Colonic mucosa (tissue), 4 donors: ENCODE measurements around the gene ERN1. TPM values are rescaled to one million over a fixed set of nuclear protein-coding genes. Genes with fewer than 3 reads are reported as not detected.
"Not testable (repeated sequence)": the region's sequence is repeated elsewhere in the genome, so short reads cannot be mapped to it uniquely, and the experiment has no call there.

Experiments
- DNase-seq: peaks from one replicate; pipeline ENCODE4 v3.0.0-alpha.2; 2020
- H3K27ac ChIP-seq: fragments of 200-600 bp; one replicate; pipeline ENCODE4 v1.8.0; 2021
- H3K27me3 ChIP-seq: fragments of 200-600 bp; one replicate; pipeline ENCODE4 v1.8.0; 2021
- H3K36me3 ChIP-seq: fragments of 200-600 bp; one replicate; pipeline ENCODE4 v1.8.0; 2021
- H3K4me1 ChIP-seq: fragments of 200-600 bp; one replicate; pipeline ENCODE4 v1.8.0; 2021; ENCODE audit warnings: mild to moderate bottlenecking
- H3K4me3 ChIP-seq: fragments of 200-600 bp; one replicate; pipeline ENCODE4 v1.8.0; 2021
- H3K9ac ChIP-seq, 2 donors: one replicate each; pipeline ENCODE4 v1.7.0; 2013; ENCODE audit warnings: control low read depth in 2 of 2, low read depth in 2 of 2, low read length in 2 of 2
- H3K9me3 ChIP-seq: fragments of 200-600 bp; one replicate; pipeline ENCODE4 v1.8.0; 2021
- CTCF ChIP-seq: fragments of 200-600 bp; IDR thresholded peaks from one replicate; pipeline ENCODE4 v1.8.0; 2022; ENCODE audit warnings: antibody characterized with exemption, mild to moderate bottlenecking
- intact Hi-C: fragments of 100-400 bp; cut with DNase I; formaldehyde crosslinking; loops from one replicate; pipeline ENCODE4 v1.14.1; 2022
- total RNA-seq, 2 donors: library from RNA; stranded (reverse); fragmentation: NEBNext Ultra II Directional in 1 of 2; extraction: Animal tissue kit (Norgen Biotek cat#: 25700) in 1 of 2; gene quantifications; one replicate each; pipeline ENCODE4 v1.2.1, GENCODE V29; 2021
- donor health status: healthy.
- donor health status: DM: no; HTN: no; CAD: no.
- donor health status: DM: no; HTN: no; CAD: no.

ERN1 gene
- total RNA-seq, 2 donors from 2014 or later = 19.2 to 19.6 TPM

DNA sequence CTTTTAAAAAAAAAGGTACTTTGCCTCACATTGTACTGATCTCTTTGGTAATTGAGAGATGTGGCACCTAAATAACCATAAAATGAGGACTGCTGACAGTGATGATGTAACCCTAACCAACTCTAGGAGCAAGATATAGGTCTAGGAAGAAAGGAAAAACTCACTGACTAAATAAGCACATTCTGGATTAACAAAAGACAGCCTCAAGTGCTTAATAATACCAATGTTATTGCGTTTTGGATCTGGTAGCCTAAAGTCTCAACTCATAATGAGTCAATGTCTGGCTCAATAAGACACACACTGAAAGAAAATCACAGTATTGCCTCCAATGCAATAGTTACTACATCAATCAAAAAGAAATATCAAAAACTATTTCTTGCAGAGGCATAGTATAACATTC is 3.0 kb downstream of the ERN1 start:
- Histone ChIP-seq H3K9ac (no peak overlapping the region), H3K4me3 (no peak overlapping the region), H3K27ac (no peak overlapping the region), H3K9me3 (no peaks in the 10 kb centered on the region), H3K27me3 (no peaks in the 10 kb centered on the region), H3K36me3 (no peaks in the 10 kb centered on the region), H3K4me1 (peaks cover 5% of the 10 kb centered on the region)
- no peak for DNase-seq
- intact Hi-C loops = no loop called here
- no peak for TF ChIP-seq CTCF

DNA sequence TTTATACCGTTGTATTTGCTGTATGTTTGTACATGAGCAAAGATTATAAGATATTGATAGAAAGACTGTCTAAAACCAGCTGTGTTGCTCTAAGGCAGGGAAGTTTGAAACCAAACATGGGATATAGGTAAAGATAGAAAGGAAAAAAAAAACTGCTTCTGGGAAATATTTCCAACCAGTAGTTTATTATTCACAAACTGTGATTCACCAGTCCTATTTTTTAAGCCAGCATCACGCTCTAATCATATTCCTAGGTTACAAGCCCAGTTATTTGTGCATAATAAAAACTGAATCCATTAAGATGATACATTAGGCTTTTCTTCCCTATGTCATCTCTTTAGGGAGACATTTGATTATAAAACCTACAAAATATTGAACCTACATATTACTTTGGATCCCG is 4.0 kb downstream of the ERN1 start:
- Histone ChIP-seq H3K27ac (no peak overlapping the region), H3K27me3 (no peaks in the 10 kb centered on the region), H3K4me1 (peaks cover 5% of the 10 kb centered on the region), H3K9ac (no peak overlapping the region), H3K9me3 (no peaks in the 10 kb centered on the region), H3K36me3 (no peaks in the 10 kb centered on the region), H3K4me3 (no peak overlapping the region)
- no peak for TF ChIP-seq CTCF
- DNase-seq = no peak
- intact Hi-C loops = no loop called here

- Histone ChIP-seq H3K27ac (no peak overlapping the region), H3K9me3 (no peaks in the 10 kb centered on the region), H3K4me1 (peaks cover 5% of the 10 kb centered on the region), H3K27me3 (no peaks in the 10 kb centered on the region), H3K9ac (no peak overlapping the region), H3K36me3 (no peaks in the 10 kb centered on the region), H3K4me3 (no peak overlapping the region)
- no peak for DNase-seq
- no peak for TF ChIP-seq CTCF
- intact Hi-C loops = no loop called here
Observed at GRCh38 chr17:64124609-64125008, 5.3 kb downstream of the ERN1 start.

- Histone ChIP-seq H3K27me3 (no peaks in the 10 kb centered on the region), H3K36me3 (no peaks in the 10 kb centered on the region), H3K9me3 (no peaks in the 10 kb centered on the region), H3K4me1 (peaks cover 5% of the 10 kb centered on the region), H3K9ac (no peak overlapping the region), H3K27ac (no peak overlapping the region), H3K4me3 (no peak overlapping the region)
- TF ChIP-seq CTCF = no peak
- DNase-seq = no peak
- intact Hi-C loops = no loop called here
Observed at GRCh38 chr17:64123114-64123513, 6.8 kb downstream of the ERN1 start.

DNA sequence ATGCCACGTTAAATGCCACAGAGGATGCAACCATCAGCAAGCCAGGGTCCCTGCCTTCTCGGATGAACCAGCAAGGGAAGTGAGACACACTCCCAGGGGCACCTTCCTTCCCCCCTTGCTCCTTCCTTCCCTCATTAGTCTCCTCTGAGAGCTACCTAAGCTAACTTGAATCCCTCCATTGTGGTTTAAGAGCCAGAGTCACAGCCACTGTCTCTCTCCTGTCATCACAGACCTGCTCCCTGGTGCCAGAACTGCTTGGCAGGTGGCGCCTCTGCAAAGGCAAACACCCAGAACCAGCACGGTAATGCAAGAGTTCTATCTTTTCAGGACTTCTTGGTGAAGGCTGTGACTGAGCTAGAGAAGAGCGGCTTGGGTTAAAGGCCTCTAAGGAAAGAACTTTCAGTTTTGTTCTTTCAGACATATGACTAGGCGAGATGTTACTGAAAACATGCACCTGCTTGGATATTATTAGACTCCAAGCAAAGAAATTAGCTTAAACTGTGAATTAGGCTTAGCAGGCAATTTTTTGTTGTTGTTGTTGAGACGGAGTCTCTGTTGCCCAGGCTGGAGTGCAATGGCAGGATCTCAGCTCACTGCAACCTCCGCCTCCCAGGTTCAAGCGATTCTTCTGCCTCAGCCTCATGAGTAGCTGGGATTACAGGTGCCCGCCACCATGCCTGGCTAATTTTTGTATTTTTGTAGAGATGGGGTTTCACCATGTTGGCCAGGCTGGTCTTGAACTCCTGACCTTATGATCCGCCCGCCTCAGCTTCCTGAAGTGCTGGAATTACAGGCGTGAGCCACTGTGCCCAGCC is 8.8 kb downstream of the ERN1 start:
- DNase-seq, H3K4me3 ChIP-seq, H3K27me3 ChIP-seq, H3K4me1 ChIP-seq, intact Hi-C loops, H3K9me3 ChIP-seq, H3K36me3 ChIP-seq: not testable (repeated sequence)
- Histone ChIP-seq H3K27ac (peak overlapping the region; percentile 7), H3K9ac (peak overlapping the region in 1 of 2 donors; percentile 4)

GRCh38 chr17:64120159-64120810 is 9.7 kb downstream of the ERN1 start:
- DNase-seq = no peak
- no peak for TF ChIP-seq CTCF
- Histone ChIP-seq H3K9ac (no peak overlapping the region), H3K4me3 (no peak overlapping the region), H3K27me3 (no peaks in the 10 kb centered on the region), H3K4me1 (no peaks in the 10 kb centered on the region), H3K9me3 (no peaks in the 10 kb centered on the region), H3K36me3 (no peaks in the 10 kb centered on the region), H3K27ac (peak overlapping the region; percentile 7)
- intact Hi-C loops = no loop called here
